ENCODE data around the gene TM4SF5.

Gene TM4SF5

GRCh38 chr17:4748686-4749085 is 23.0 kb upstream of the TM4SF5 start:
- no peak for DNase-seq

DNA sequence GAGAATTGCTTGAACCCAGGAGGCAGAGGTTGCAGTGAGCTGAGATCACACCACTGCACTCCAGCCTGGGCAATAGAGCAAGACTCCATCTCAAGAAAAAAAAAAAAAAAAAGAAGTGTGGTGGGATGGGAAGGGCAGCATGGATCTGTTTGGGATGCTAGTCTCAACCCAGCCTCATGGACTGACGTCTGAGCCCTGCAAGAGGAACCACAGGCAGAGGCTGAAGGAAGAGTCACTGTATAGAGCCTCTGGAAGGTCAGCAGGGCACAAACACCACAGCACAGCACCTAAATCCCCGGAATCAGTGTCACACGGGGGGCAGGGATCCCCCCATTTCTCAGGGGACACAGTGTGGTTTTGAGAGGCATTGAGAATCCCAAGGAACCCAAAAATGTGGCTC is 21.1 kb upstream of the TM4SF5 start:
- no peak for DNase-seq

DNA sequence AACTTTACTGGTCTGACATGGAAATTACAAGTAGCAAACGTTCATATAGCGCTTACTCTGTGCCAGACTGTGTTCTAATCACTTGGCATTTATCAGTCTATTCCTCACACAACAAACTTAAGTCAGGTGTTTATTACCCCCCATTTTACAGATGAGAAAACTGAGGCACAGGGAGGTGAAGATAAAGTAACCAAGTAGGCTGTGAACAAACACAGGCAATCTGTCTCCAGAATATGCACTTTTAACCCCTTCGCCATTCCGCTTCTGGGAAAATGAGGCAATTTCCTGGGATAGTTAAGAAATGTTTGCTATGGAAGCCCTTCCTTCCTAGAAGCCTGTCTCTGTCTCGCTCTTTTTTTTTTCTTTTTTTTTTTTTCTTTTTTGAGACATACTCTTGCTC is 19.8 kb upstream of the TM4SF5 start:
- DNase-seq, result no peak

- DNase-seq, result no peak
These were observed 18.3 kb upstream of the TM4SF5 start for GRCh38 chr17:4753392-4753791.

- no peak for DNase-seq
These were observed 11.9 kb upstream of the TM4SF5 start for GRCh38 chr17:4759776-4760236.

DNA sequence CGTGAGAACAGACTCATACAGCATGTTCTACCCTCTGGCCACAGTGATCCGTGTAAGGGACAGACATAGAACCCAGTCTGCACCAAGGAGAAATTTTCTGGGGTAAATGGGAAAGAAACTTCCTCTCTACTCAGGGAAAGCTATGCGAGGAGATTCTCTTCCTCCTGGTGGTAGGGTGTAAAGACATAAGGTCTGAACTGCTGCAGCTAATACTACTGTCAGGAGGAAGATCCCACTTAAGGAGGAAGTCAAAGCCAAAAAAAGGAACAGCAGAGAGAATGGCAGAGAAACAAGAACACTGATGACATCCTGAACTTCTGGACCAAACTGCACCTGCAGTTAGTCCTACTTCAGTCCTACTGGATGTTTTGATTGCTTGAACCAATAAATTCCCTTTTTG is 7.1 kb upstream of the TM4SF5 start:
- DNase-seq, result no peak

DNA sequence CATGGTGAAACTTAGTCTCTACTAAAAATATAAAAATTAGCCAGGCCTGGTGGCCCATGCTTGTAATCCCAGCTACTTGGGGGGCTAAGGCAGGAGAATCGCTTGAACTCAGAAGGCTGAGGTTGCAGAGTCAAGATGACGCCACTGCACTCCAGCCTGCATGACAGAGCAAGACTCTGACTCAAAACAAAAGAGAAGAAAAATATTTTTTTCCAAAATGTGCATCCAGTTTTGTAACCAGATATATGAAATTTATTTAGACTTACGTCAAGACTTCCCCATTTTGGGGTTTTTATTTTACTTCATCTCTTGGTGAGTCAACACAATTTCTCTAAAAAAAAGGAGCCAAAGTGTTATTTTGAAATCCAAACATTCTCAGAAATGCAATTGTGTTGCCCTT is 5.5 kb upstream of the TM4SF5 start:
- DNase-seq, result no peak

GRCh38 chr17:4766723-4767122 is 5.0 kb upstream of the TM4SF5 start:
- no peak for DNase-seq

DNA sequence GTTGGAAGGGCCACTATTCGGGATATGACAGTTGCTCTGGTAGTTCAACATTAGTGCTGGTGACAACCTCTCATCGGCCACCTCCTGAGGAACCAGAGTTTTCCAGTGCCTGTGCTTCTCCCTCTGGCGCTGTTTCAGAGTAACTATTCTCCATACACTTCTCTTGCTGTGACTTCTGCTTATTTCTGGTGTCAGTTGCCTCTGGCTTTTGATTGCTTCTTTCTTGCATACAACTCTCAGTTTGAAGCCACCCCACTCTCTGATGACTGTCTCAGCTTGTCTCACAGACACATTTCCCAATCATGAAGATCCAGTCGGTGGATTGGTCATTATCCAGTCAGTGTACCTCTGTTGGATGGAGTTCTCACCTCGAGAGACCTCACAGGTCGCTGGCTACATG is 3.4 kb upstream of the TM4SF5 start:
- DNase-seq, result no peak

- DNase-seq, result no peak
These were observed 2.1 kb upstream of the TM4SF5 start for GRCh38 chr17:4769628-4770027.

DNA sequence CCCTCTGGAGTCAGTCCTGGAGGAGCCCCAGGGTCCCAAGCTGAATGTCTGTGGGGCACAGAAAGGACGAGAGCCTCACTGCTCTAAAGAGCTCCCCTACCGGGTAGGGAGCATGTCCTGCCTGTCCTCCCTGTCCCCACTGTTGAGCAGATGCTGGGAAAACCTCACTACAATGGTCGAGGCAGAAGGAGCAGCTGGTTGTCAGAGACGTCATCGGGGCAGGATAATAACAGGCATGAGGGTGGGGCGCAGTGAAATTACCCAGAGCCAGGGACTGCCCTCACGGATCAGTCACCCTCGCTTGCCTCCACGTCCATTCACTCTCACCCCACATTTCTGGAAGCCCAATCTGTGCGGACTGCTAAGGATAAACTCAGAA is 538 bp downstream of the TM4SF5 start:
- DNase-seq, result no peak

DNA sequence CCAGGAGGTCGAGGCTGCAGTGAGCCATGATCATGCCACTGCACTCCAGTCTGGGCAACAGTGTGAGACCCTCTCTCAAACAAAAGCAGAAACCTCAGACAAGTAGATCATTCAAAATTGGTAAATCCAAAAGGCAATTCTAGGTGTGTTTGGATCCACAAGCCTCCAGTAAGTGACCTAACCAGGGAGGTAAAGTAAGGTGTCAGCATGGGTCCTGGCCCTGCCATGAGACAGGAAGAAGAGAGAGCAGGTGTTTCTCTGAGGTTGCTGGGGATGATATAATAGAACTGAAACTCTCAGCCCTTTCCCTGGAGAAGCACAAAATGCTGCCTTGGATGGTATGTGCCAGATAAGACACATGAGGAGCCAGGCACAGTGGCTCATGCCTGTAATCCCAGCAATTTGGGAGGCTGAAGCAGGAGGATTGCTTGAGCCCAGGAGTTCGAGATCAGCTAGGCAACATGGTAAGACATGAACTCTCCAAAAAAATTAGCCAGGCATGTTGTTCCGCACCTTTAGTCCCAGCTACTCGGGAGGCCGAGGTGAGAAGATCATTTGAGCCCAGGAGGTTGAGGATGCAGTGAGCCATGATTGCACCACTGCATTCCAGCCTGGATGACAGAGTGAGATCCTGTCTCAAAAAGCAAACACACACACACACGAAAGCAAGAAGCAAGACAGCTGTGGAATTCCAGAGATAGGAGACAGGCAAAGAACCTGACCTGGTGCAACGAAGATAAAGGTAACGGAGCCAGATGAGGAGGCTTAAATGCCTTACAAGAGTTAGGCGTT is 6.5 kb downstream of the TM4SF5 start:
- no peak for DNase-seq

- DNase-seq, result no peak
These were observed 8.8 kb downstream of the TM4SF5 start for GRCh38 chr17:4780325-4780955.

GRCh38 chr17:4782652-4783051 is 11.0 kb downstream of the TM4SF5 start:
- no peak for DNase-seq

DNA sequence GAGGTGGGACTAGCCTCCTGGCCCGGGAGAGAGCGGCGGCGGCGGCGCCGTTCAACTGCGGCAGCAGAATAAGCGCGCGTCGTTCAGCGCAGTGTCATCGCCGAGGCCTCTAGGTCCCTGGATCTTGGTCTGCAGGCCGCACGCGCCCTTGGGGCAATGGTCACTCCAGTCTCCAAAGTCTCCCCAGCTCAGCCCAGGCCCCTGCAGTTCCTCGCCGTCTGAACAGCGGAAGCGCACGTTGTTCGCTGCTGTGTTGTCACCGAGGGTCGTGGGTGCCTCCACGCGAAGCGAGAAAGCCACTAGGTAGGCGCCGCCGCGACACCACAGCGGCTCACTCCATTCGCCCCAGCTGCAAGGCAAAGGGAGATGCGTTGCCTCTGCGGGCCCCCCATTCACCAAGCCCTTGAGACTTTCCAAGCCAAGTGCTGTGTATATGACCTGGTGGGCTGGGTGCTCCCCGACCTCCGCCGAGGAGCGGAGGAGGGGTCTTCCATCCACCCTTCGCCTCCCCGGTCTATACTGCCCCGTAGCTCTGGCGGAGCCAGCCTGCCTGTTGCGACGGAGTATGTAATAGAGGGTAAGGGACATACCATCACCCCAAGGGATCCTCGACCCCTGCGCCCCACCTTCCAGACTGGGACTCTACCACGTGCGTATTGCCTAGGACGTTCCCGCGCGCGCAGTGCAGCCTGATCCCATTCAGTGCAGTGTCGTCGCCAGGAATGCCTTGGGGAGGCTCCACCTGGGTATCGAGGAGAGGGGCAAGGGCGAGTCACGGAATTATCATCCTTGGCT is 13.8 kb downstream of the TM4SF5 start:
- peak; percentile 32 for DNase-seq

DNA sequence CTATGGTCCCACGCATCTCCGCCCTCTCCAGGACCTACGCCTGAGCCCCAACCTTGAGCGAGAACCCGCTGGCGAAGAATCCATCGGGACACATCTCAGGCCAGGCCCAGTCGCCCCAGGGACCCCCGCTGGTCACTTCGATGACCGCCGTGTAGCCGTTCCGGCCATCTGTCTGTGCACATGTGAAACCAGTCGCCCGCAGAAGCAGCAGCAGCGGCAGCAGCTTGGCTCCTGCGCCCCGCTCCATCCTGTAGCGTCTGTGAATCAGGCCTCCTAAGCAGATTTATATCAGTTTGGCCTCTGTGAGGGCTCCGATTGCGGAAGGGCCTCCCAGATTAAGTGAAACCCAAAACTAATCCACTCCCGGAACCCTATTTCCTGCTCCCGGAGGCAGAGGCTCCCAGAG is 14.4 kb downstream of the TM4SF5 start, which contains the start of gene VMO1:
Gene VMO1, minus strand, starts transcription at position 259 of the 406 bp plus-strand sequence. Its CDS starts 12 bp downstream, at position 247.
- DNase-seq, result no peak

GRCh38 chr17:4786516-4786915 is 14.8 kb downstream of the TM4SF5 start:
- no peak for DNase-seq

GRCh38 chr17:4788159-4788806 is 16.6 kb downstream of the TM4SF5 start:
- no peak for DNase-seq

DNA sequence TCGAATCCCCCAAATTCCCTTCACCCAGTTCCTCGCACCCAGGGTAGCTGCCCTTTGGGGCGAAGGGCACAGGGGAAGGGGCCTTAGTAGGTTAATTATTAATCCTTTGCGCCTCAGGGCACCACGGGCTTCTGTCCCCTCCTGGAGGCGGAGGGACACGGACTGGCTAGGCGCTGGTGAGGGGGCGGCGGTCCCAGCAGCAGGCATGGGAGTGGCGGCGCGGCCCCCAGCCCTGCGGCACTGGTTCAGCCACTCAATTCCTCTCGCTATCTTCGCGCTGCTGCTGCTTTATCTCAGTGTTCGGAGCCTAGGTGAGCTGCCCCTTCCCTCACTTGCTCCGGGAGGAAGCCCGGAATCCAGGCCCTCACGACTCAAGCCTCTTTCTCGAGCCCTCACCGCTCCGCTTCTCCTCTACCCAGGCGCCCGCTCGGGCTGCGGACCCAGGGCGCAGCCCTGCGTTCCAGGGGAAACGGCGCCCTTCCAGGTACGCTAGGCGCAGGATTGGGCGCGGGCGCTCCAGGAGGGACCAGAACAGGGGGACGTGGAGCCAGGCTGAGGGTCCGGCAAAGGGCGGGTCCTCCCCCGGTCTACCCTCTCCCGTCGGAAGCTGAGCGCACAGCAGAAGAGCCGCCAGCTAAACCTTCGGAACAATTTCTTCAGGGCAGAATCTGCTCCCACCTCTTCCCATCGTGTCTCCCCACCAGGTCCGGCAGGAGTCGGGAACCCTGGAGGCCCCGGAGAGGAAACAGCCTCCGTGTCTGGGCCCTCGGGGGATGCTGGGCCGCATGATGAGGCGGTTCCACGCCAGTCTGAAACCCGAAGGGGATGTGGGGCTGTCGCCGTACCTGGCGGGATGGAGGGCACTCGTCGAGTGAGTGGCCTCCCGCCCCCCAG is 17.4 kb downstream of the TM4SF5 start, which contains the start of gene GLTPD2:
Gene GLTPD2, plus strand, starts transcription at position 158 of the 894 bp plus-strand sequence. Its CDS starts 48 bp downstream, at position 206.
- DNase-seq, result no peak

DNA sequence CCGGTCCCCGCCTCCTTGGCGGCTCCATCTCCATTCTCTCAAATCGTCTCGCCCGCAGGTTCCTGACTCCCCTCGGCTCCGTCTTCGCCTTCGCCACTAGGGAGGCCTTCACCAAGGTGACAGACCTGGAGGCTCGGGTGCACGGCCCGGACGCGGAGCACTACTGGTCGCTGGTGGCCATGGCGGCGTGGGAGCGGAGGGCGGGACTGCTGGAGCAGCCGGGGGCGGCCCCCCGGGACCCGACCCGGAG is 17.9 kb downstream of the TM4SF5 start:
- DNase-seq, result no peak

- DNase-seq, result peak; percentile 83
These were observed 18.4 kb downstream of the TM4SF5 start for GRCh38 chr17:4789951-4790704.
